Testis (tissue), 2 donors: ENCODE results near the gene CCDC107.

Experiments used
- CTCF ChIP-seq, 3 experiments: fragments of 450-650 bp in 2 of 3; fragments of 200-600 bp in 1 of 3; sonication (generic) in 1 of 3; IDR thresholded peaks; one replicate each; pipeline ENCODE4 v1.5.1; 2016 to 2019; ENCODE audit warnings: antibody characterized with exemption in 3 of 3, mild to moderate bottlenecking in 2 of 3, moderate library complexity in 1 of 3
- POLR2A ChIP-seq: fragments of 450-650 bp; IDR thresholded peaks from one replicate; pipeline ENCODE4 v1.6.1; 2017; ENCODE audit warnings: antibody characterized with exemption, mild to moderate bottlenecking, moderate library complexity

- TF ChIP-seq CTCF (IDR thresholded peaks at IDR 0.05) (no peak), POLR2A (no peak)
These were observed 8.0 kb downstream of the CCDC107 start for GRCh38 chr9:35666045-35666444.
